Rectal smooth muscle tissue (tissue), 1 donor: Measurements from ENCODE around the gene RTL1.

Source experiments
- H3K27ac ChIP-seq: one replicate; pipeline ENCODE4 v1.7.0; 2013; ENCODE audit warnings: low read depth, low read length, inconsistent platforms
- H3K27me3 ChIP-seq: one replicate; pipeline ENCODE4 v1.7.0; 2013; ENCODE audit warnings: low read length; ENCODE audit not compliant: control insufficient read depth, insufficient read depth
- H3K36me3 ChIP-seq: one replicate; pipeline ENCODE4 v1.7.0; 2013; ENCODE audit warnings: low read length; ENCODE audit not compliant: control insufficient read depth, insufficient read depth
- H3K4me1 ChIP-seq: one replicate; pipeline ENCODE4 v1.7.0; 2013; ENCODE audit warnings: low read length; ENCODE audit not compliant: control insufficient read depth, insufficient read depth
- H3K4me3 ChIP-seq: one replicate; pipeline ENCODE4 v1.7.0; 2013; ENCODE audit warnings: low read length
- H3K9ac ChIP-seq: one replicate; pipeline ENCODE4 v1.7.0; 2013; ENCODE audit warnings: low read length

The RTL1 gene

GRCh38 chr14:100835548-100836310 is 67.8 kb downstream of the RTL1 start:
- Histone ChIP-seq H3K9ac (no peak overlapping the region), H3K27ac (no peak overlapping the region), H3K27me3 (no peaks in the 10 kb centered on the region), H3K36me3 (no peaks in the 10 kb centered on the region), H3K4me1 (no peaks in the 10 kb centered on the region), H3K4me3 (no peak overlapping the region)

DNA sequence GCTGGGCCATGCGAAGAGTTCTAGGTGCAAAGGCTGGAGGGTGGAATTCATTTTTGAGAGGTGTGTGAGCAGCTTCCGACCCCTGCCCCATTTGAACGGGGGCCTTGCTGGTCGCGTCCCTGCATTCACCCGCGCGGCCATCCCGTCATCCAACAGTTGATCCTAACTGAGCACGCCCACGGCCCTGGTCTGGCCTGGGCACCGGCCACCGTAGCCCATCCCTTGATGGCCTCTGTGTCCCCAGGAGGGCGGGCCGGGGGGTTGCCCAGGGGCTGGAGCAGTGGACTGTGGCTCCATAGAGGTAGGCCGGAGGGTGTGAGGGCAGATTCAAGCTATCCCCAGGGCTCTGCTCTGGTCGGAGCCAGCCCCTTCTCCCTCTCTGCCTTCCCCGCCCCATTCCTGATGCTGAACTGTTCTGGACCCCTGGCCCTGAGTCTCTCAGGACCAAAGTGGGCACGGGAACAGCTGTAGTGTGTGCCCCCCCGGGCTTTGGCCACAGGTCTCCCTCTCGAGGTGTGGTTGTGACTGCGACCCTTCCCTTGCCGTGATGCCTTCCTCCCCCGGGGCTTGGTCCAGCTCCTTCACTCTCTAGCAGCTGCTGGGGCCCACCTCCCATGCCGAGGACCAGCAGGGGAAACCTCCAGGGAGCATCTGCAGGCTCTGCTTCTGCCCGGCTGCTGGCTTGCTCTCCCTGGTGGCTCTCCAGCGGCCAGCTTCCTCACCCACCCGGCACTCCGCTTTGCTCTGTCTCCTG is 68.6 kb downstream of the RTL1 start:
- no peaks in the 10 kb centered on the region for H3K27me3 ChIP-seq
- no peak overlapping the region for H3K4me3 ChIP-seq
- H3K27ac ChIP-seq = no peak overlapping the region
- H3K36me3 ChIP-seq = no peaks in the 10 kb centered on the region
- H3K4me1 ChIP-seq = no peaks in the 10 kb centered on the region
- no peak overlapping the region for H3K9ac ChIP-seq

- Histone ChIP-seq H3K9ac (no peak overlapping the region), H3K27me3 (no peaks in the 10 kb centered on the region), H3K36me3 (no peaks in the 10 kb centered on the region), H3K27ac (no peak overlapping the region), H3K4me3 (no peak overlapping the region), H3K4me1 (no peaks in the 10 kb centered on the region)
Observed at GRCh38 chr14:100834082-100834793, 69.3 kb downstream of the RTL1 start.

- Histone ChIP-seq H3K27ac (no peak overlapping the region), H3K4me1 (no peaks in the 10 kb centered on the region), H3K4me3 (no peak overlapping the region), H3K27me3 (no peaks in the 10 kb centered on the region), H3K9ac (no peak overlapping the region), H3K36me3 (no peaks in the 10 kb centered on the region)
Observed at GRCh38 chr14:100832311-100832960, 71.1 kb downstream of the RTL1 start.

DNA sequence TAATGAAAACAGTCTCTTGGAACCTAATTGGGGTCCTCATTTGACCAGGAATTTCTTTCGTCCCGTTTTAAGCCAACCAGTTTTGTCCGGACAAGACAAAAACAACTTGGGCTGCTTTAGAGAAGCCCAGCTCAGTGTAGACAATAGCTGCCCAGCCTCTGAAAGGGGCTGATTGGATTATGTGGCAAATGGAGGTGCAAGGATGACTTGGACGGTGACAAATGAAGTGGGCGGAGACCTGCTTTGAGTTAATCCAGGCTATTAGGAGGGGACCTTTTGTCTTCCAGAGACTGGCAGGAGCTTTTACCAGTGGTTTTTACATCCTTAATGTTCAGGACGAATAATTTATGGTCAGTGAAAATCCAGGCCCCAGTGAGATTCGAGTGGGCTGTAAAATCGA is 72.8 kb downstream of the RTL1 start:
- no peaks in the 10 kb centered on the region for H3K27me3 ChIP-seq
- H3K9ac ChIP-seq = no peak overlapping the region
- no peaks in the 10 kb centered on the region for H3K4me1 ChIP-seq
- H3K4me3 ChIP-seq = no peak overlapping the region
- H3K27ac ChIP-seq = no peak overlapping the region
- no peaks in the 10 kb centered on the region for H3K36me3 ChIP-seq
